Lower lobe of right lung (tissue), 2 donors: ENCODE data around the gene UFM1. TPM values are rescaled to one million over a fixed set of nuclear protein-coding genes. Genes with fewer than 3 reads are reported as not detected.

ENCODE experiments used
- ATAC-seq, 2 donors: fragments of 200-7000 bp; cut with Tn5 transposase; one replicate each; pipeline ENCODE4 v1.9.1; 2020 to 2022; ENCODE audit warnings: mild to moderate bottlenecking in 2 of 2, moderate library complexity in 2 of 2
- DNase-seq: peaks from one replicate; pipeline ENCODE4 v3.0.0-alpha.2; 2020
- H3K27ac ChIP-seq: fragments of 200-600 bp; one replicate; pipeline ENCODE4 v1.8.0; 2022
- H3K27me3 ChIP-seq: fragments of 200-600 bp; one replicate; pipeline ENCODE4 v1.8.0; 2022; ENCODE audit warnings: low read depth
- H3K36me3 ChIP-seq: fragments of 200-600 bp; one replicate; pipeline ENCODE4 v1.8.0; 2022; ENCODE audit warnings: mild to moderate bottlenecking
- H3K4me1 ChIP-seq: fragments of 200-600 bp; one replicate; pipeline ENCODE4 v1.8.0; 2022
- H3K4me3 ChIP-seq: fragments of 200-600 bp; one replicate; pipeline ENCODE4 v1.8.0; 2022; ENCODE audit warnings: mild to moderate bottlenecking
- H3K9me3 ChIP-seq: fragments of 200-600 bp; one replicate; pipeline ENCODE4 v1.8.0; 2022
- CTCF ChIP-seq: fragments of 200-600 bp; IDR thresholded peaks from one replicate; pipeline ENCODE4 v1.8.0; 2022; ENCODE audit warnings: antibody characterized with exemption, mild to moderate bottlenecking
- intact Hi-C: fragments of 100-400 bp; cut with DNase I; formaldehyde crosslinking; loops from one replicate; pipeline ENCODE4 v1.11.0; 2022
- total RNA-seq: library from RNA; stranded (reverse); fragmentation: NEBNext Ultra II Directional; extraction: Animal tissue kit (Norgen Biotek cat#: 25700); gene quantifications from one replicate; pipeline ENCODE4 v1.2.1, GENCODE V29; 2021
- donor health status: DM: no; HTN: yes; CAD: no; lungs with severe emphysema.

The UFM1 gene
- total RNA-seq, 1 donor from 2014 or later = 60.0 TPM

- ATAC-seq (no peak), DNase-seq (no peak)
- Histone ChIP-seq H3K4me1 (no peaks in the 10 kb centered on the region), H3K36me3 (no peaks in the 10 kb centered on the region), H3K27ac (no peak overlapping the region), H3K4me3 (no peak overlapping the region), H3K9me3 (no peaks in the 10 kb centered on the region), H3K27me3 (no peaks in the 10 kb centered on the region)
- intact Hi-C loops = no loop called here
- no peak for TF ChIP-seq CTCF
Observed at GRCh38 chr13:38382946-38383345, 33.3 kb downstream of the UFM1 start.

GRCh38 chr13:38384171-38384570 is 34.5 kb downstream of the UFM1 start:
- no peaks in the 10 kb centered on the region for H3K36me3 ChIP-seq
- H3K27me3 ChIP-seq = no peaks in the 10 kb centered on the region
- no peak for TF ChIP-seq CTCF
- H3K4me1 ChIP-seq = no peaks in the 10 kb centered on the region
- intact Hi-C loops = no loop called here
- H3K9me3 ChIP-seq = no peaks in the 10 kb centered on the region
- ATAC-seq (no peak), DNase-seq (no peak)
- no peak overlapping the region for H3K27ac ChIP-seq
- no peak overlapping the region for H3K4me3 ChIP-seq

GRCh38 chr13:38385153-38385891 is 35.7 kb downstream of the UFM1 start:
- Histone ChIP-seq H3K27me3 (no peaks in the 10 kb centered on the region), H3K9me3 (no peaks in the 10 kb centered on the region), H3K4me1 (no peaks in the 10 kb centered on the region), H3K36me3 (no peaks in the 10 kb centered on the region), H3K27ac (no peak overlapping the region), H3K4me3 (no peak overlapping the region)
- TF ChIP-seq CTCF = no peak
- intact Hi-C loops = no loop called here
- DNase-seq (no peak), ATAC-seq (no peak)

GRCh38 chr13:38386421-38386820 is 36.8 kb downstream of the UFM1 start:
- intact Hi-C loops = no loop called here
- no peak for TF ChIP-seq CTCF
- no peaks in the 10 kb centered on the region for H3K27me3 ChIP-seq
- H3K27ac ChIP-seq = no peak overlapping the region
- ATAC-seq (no peak), DNase-seq (no peak)
- H3K36me3 ChIP-seq = no peaks in the 10 kb centered on the region
- no peaks in the 10 kb centered on the region for H3K9me3 ChIP-seq
- no peaks in the 10 kb centered on the region for H3K4me1 ChIP-seq
- H3K4me3 ChIP-seq = no peak overlapping the region

GRCh38 chr13:38391341-38391740 is 41.7 kb downstream of the UFM1 start:
- ATAC-seq (no peak), DNase-seq (no peak)
- no peak overlapping the region for H3K4me3 ChIP-seq
- no peaks in the 10 kb centered on the region for H3K27me3 ChIP-seq
- H3K27ac ChIP-seq = no peak overlapping the region
- no peaks in the 10 kb centered on the region for H3K36me3 ChIP-seq
- intact Hi-C loops = no loop called here
- no peaks in the 10 kb centered on the region for H3K4me1 ChIP-seq
- no peaks in the 10 kb centered on the region for H3K9me3 ChIP-seq
- no peak for TF ChIP-seq CTCF
